ENCODE measurements around the gene CCDC71L.

DNA sequence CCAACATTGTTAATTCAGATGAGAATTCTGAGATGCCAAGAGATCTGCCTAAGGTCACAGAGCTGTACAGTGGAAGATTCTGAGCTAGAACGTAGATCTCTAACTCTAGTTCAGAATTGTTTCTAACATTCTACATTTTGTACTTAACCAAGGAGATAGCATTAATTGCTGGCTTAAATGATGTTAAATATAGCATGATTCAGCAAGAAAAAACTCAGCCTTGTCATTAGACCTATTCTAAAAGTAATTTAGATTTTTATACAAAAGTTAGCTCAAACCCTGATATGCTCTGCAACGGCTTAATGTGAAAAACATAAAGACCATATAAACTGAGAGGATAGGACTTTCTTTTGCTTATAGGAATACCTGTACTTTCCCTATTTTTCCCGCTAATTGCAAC lies 3.4 kb upstream of the CCDC71L start:
- TF ChIP-seq, protein P1, sequence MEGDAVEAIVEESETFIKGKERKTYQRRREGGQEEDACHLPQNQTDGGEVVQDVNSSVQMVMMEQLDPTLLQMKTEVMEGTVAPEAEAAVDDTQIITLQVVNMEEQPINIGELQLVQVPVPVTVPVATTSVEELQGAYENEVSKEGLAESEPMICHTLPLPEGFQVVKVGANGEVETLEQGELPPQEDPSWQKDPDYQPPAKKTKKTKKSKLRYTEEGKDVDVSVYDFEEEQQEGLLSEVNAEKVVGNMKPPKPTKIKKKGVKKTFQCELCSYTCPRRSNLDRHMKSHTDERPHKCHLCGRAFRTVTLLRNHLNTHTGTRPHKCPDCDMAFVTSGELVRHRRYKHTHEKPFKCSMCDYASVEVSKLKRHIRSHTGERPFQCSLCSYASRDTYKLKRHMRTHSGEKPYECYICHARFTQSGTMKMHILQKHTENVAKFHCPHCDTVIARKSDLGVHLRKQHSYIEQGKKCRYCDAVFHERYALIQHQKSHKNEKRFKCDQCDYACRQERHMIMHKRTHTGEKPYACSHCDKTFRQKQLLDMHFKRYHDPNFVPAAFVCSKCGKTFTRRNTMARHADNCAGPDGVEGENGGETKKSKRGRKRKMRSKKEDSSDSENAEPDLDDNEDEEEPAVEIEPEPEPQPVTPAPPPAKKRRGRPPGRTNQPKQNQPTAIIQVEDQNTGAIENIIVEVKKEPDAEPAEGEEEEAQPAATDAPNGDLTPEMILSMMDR (IDR thresholded peaks at IDR 0.05; ENCODE audit: extremely low read depth in 1 of 2, insufficient read depth in 1 of 2, low read depth in 1 of 2, low read length in 2 of 2): no peak
- no peak for TF ChIP-seq POLR2A (IDR thresholded peaks at IDR 0.05; ENCODE audit: low read depth, low read length)
- TF ChIP-seq, protein P2, sequence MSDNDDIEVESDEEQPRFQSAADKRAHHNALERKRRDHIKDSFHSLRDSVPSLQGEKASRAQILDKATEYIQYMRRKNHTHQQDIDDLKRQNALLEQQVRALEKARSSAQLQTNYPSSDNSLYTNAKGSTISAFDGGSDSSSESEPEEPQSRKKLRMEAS (IDR thresholded peaks at IDR 0.05; ENCODE audit: insufficient read depth, insufficient read length): no peak
- TF ChIP-seq POLR2AphosphoS5 (IDR thresholded peaks at IDR 0.05; ENCODE audit: insufficient read depth, low read depth, low read length): no peak
